ENCODE data around the gene NLRP3.

- TF ChIP-seq POLR2A (IDR thresholded peaks at IDR 0.05) (no peak), POLR2AphosphoS5 (IDR thresholded peaks at IDR 0.05) (no peak), EP300 (IDR thresholded peaks at IDR 0.05) (no peak)
- TF ChIP-seq, protein P1, sequence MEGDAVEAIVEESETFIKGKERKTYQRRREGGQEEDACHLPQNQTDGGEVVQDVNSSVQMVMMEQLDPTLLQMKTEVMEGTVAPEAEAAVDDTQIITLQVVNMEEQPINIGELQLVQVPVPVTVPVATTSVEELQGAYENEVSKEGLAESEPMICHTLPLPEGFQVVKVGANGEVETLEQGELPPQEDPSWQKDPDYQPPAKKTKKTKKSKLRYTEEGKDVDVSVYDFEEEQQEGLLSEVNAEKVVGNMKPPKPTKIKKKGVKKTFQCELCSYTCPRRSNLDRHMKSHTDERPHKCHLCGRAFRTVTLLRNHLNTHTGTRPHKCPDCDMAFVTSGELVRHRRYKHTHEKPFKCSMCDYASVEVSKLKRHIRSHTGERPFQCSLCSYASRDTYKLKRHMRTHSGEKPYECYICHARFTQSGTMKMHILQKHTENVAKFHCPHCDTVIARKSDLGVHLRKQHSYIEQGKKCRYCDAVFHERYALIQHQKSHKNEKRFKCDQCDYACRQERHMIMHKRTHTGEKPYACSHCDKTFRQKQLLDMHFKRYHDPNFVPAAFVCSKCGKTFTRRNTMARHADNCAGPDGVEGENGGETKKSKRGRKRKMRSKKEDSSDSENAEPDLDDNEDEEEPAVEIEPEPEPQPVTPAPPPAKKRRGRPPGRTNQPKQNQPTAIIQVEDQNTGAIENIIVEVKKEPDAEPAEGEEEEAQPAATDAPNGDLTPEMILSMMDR (IDR thresholded peaks at IDR 0.05), result no peak
Observed at GRCh38 chr1:247496581-247497285, 80.8 kb downstream of the NLRP3 start.

All from upper lobe of left lung (tissue), 4 donors.